Endodermal cell (in vitro differentiated cells): Measurements from ENCODE around the gene CHD6. TPM values are rescaled to one million over a fixed set of nuclear protein-coding genes. Genes with fewer than 3 reads are reported as not detected.

Experiments used
- DNase-seq: peaks from one replicate; pipeline ENCODE4 v3.0.0-alpha.2; 2017
- H3K27ac ChIP-seq: 2 replicates; pipeline ENCODE4 v1.5.1; 2013; ENCODE audit warnings: mild to moderate bottlenecking, low read depth, low read length, moderate library complexity
- H3K27me3 ChIP-seq: 2 replicates; pipeline ENCODE4 v1.6.1; 2013; ENCODE audit warnings: mild to moderate bottlenecking, low read length, moderate library complexity; ENCODE audit not compliant: insufficient read depth, control insufficient read depth, poor library complexity, severe bottlenecking
- H3K36me3 ChIP-seq: 2 replicates; pipeline ENCODE4 v1.7.0; 2013; ENCODE audit warnings: mild to moderate bottlenecking, low read length, moderate library complexity; ENCODE audit not compliant: control insufficient read depth, insufficient read depth
- H3K4me1 ChIP-seq: one replicate; pipeline ENCODE4 v1.7.0; 2013; ENCODE audit warnings: low read length; ENCODE audit not compliant: control insufficient read depth, insufficient read depth
- H3K4me3 ChIP-seq: 2 replicates; pipeline ENCODE4 v1.5.1; 2013; ENCODE audit warnings: mild to moderate bottlenecking, low read length, moderate library complexity
- H3K9ac ChIP-seq: 2 replicates; pipeline ENCODE4 v1.6.1; 2013; ENCODE audit warnings: mild to moderate bottlenecking, low read length, moderate library complexity; ENCODE audit not compliant: poor library complexity, severe bottlenecking; ENCODE audit errors: extremely low read depth
- H3K9me3 ChIP-seq: 2 replicates; pipeline ENCODE4 v1.6.1; 2013; ENCODE audit warnings: mild to moderate bottlenecking, low read length, moderate library complexity; ENCODE audit not compliant: control insufficient read depth
- H3K27ac Mint-ChIP-seq: 2 replicates; pipeline ENCODE4 v1.8.0; 2020; ENCODE audit warnings: mixed read lengths
- H3K27me3 Mint-ChIP-seq: 2 replicates; pipeline ENCODE4 v1.8.0; 2021; ENCODE audit warnings: mild to moderate bottlenecking, mixed read lengths; ENCODE audit not compliant: insufficient read depth
- H3K36me3 Mint-ChIP-seq: 2 replicates; pipeline ENCODE4 v1.8.0; 2020; ENCODE audit warnings: low read depth, mixed read lengths
- H3K4me1 Mint-ChIP-seq: 2 replicates; pipeline ENCODE4 v1.8.0; 2020; ENCODE audit warnings: mixed read lengths
- H3K4me3 Mint-ChIP-seq: 2 replicates; pipeline ENCODE4 v1.8.0; 2020; ENCODE audit warnings: mild to moderate bottlenecking, moderate library complexity, mixed read lengths
- H3K9me3 Mint-ChIP-seq: 2 replicates; pipeline ENCODE4 v1.8.0; 2020; ENCODE audit warnings: mild to moderate bottlenecking, mixed read lengths
- WGBS, 2 experiments: methylation state at CpG; one replicate each; pipeline versions ENCODE4 v1.1.5 to v1.1.7; 2013; ENCODE audit warnings: missing lambda C conversion rate in 2 of 2, mixed read lengths in 1 of 2; ENCODE audit not compliant: insufficient coverage in 1 of 2, insufficient read length in 1 of 2; 5-methylcytosine and 5-hydroxymethylcytosine counted together
- total RNA-seq, 2 donors: library from RNA; stranded (reverse); fragmentation: NEBNext Ultra II Directional in 1 of 2; extraction: Animal tissue kit (Norgen Biotek cat#: 25700) in 1 of 2; gene quantifications; 2 replicates in 1 of 2; 3 replicates in 1 of 2; pipeline ENCODE4 v1.2.1, GENCODE V29; 2021
- TF ChIP-seq, protein P1 (sequence below): fragments of 200-600 bp; sonication (generic); conservative IDR thresholded peaks from 2 replicates; pipeline ENCODE4 v1.5.0; 2021; ENCODE audit warnings: antibody characterized with exemption, mild to moderate bottlenecking

Gene CHD6
- total RNA-seq, 2 donors from 2014 or later = 82.5 to 107 TPM

DNA sequence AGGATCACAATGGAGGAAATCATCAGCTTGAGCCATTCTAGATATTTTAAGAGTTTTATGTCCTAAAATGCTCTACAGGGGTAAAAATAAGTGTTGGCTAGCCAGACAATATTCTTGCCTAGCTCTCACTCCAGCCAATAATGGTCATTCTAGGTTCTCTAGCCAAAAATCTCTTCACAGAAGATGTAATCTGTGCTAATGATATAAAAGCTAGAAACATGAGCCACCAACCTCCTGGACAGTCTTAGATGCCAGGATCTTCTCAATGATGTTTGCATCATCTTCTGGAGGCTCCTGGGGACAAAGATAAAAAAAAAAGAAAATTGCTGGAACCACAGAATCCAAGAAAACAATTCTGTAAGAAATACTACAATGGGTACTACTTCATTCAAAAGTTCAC lies 119.1 kb downstream of the CHD6 start:
- peaks cover 1% of the 10 kb centered on the region for H3K9me3 Mint-ChIP-seq
- Histone ChIP-seq H3K4me3 (no peak overlapping the region), H3K27me3 (no peaks in the 10 kb centered on the region), H3K36me3 (peaks cover 39% of the 10 kb centered on the region), H3K9ac (no peak overlapping the region), H3K4me1 (peaks cover 6% of the 10 kb centered on the region), H3K27ac (no peak overlapping the region), H3K9me3 (peaks cover 1% of the 10 kb centered on the region)
- H3K36me3 Mint-ChIP-seq = peaks cover 19% of the 10 kb centered on the region
- TF ChIP-seq, protein P1, sequence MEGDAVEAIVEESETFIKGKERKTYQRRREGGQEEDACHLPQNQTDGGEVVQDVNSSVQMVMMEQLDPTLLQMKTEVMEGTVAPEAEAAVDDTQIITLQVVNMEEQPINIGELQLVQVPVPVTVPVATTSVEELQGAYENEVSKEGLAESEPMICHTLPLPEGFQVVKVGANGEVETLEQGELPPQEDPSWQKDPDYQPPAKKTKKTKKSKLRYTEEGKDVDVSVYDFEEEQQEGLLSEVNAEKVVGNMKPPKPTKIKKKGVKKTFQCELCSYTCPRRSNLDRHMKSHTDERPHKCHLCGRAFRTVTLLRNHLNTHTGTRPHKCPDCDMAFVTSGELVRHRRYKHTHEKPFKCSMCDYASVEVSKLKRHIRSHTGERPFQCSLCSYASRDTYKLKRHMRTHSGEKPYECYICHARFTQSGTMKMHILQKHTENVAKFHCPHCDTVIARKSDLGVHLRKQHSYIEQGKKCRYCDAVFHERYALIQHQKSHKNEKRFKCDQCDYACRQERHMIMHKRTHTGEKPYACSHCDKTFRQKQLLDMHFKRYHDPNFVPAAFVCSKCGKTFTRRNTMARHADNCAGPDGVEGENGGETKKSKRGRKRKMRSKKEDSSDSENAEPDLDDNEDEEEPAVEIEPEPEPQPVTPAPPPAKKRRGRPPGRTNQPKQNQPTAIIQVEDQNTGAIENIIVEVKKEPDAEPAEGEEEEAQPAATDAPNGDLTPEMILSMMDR = no peak
- no peaks in the 10 kb centered on the region for H3K27me3 Mint-ChIP-seq
- peaks cover 32% of the 10 kb centered on the region for H3K4me1 Mint-ChIP-seq
- no peak overlapping the region for H3K4me3 Mint-ChIP-seq
- no peak overlapping the region for H3K27ac Mint-ChIP-seq
- DNase-seq = no peak

DNA sequence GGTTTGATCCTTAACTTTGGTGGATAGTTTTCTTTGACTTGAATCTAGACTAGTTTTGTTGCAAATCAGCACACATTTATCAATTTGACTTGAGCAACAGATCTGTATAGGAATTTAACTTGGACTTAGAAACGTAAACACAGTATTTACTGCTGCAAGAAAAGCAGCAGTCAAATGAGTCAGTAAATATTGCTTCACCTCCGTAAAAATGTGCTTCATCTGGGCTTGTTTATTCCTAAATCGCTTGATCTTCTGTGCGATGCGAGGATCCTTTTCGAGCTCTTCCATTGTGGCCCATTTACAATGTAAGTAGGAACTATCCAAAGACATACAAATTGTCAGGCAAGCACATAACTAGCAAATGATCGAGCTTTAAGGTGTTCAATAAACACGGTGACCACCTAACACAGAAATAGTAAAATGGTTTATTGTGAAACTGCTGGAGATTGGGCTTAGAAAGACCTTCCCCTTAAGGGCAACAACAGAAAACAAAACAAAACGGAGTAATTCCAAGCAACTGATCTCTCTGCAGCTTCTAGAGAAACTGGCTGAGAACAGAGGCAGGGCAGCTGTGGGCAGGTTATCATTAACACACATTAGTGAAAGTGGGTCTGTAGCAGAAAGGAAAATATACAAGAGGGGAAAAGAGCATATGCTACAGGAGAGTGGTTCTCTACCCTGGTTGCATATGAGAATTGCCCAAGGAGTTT lies 120.8 kb downstream of the CHD6 start:
- Histone ChIP-seq H3K36me3 (peaks cover 55% of the 10 kb centered on the region), H3K9me3 (no peaks in the 10 kb centered on the region), H3K27ac (no peak overlapping the region), H3K4me3 (no peak overlapping the region), H3K9ac (no peak overlapping the region), H3K4me1 (peaks cover 10% of the 10 kb centered on the region), H3K27me3 (no peaks in the 10 kb centered on the region)
- TF ChIP-seq, protein P1 = no peak
- Mint-ChIP-seq H3K4me3 (no peak overlapping the region), H3K27me3 (no peaks in the 10 kb centered on the region), H3K27ac (no peak overlapping the region), H3K36me3 (peaks cover 24% of the 10 kb centered on the region), H3K9me3 (no peaks in the 10 kb centered on the region), H3K4me1 (peaks cover 38% of the 10 kb centered on the region)
- 92 to 95% methylated on average over 7 to 9 of the region's 9 CpGs for WGBS, 2 experiments
- DNase-seq = no peak

DNA sequence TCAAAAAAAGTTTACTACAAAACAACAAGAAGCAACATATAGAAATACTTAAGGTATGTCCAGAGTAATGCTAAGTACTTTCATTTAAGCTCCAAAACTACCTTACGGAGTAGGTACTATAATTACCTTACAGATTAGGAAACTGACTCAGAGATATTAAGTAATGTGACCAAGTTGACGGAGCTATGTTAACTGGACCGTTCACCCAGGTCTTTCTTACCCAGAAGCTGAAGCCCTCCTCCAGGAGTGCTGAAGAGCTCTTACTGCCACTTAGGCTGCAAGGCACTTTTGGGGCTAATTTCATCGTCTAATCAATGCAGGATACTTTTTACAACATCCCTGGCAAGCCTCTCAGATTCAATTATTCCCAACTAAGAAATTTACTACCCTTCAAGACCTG lies 123.7 kb downstream of the CHD6 start:
- Mint-ChIP-seq H3K4me3 (no peak overlapping the region), H3K36me3 (peaks cover 48% of the 10 kb centered on the region), H3K27ac (no peak overlapping the region), H3K9me3 (no peaks in the 10 kb centered on the region), H3K4me1 (peaks cover 19% of the 10 kb centered on the region), H3K27me3 (no peaks in the 10 kb centered on the region)
- DNase-seq = no peak
- H3K36me3 ChIP-seq = peaks cover 80% of the 10 kb centered on the region
- H3K4me1 ChIP-seq = peaks cover 10% of the 10 kb centered on the region
- H3K27ac ChIP-seq = no peak overlapping the region
- H3K9me3 ChIP-seq = no peaks in the 10 kb centered on the region
- 91 to 95% methylated on average over 3 to 4 of the region's 4 CpGs for WGBS, 2 experiments
- H3K27me3 ChIP-seq = no peaks in the 10 kb centered on the region
- no peak overlapping the region for H3K9ac ChIP-seq
- TF ChIP-seq, protein P1 = no peak
- H3K4me3 ChIP-seq = no peak overlapping the region
